GM19324 (cell line): Measurements from ENCODE around the gene CCDC30.
A peak's percentile ranks its signal among the peaks of the same experiment; 100 is the strongest.
"Not testable (repeated sequence)": the region's sequence is repeated elsewhere in the genome, so short reads cannot be mapped to it uniquely, and the experiment has no call there.

Experiments used
- ATAC-seq: cut with Tn5 transposase; IDR thresholded peaks from one replicate; pipeline ENCODE4 v1.9.1; 2021; ENCODE audit warnings: mild to moderate bottlenecking, moderate library complexity; ENCODE audit not compliant: unreplicated experiment, low FRiP score

CCDC30 gene

DNA sequence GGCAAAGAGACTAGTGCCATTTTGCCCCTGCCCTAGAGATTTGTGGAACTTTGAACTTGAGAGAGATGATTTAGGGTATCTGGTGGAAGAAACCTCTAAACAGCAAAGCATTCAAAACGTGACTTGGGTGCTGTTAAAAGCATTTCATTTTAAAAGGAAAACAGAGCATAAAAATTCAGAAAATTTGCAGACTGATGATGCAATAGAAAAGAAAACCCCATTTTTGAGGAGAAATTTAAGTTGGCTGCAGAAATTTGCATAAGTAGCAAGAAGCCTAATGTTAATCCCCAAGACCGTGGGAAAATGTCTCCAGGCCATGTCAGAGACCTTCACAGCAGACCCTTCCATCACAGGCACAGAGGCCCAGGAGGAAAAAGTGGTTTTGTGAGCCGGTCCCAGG lies 164.1 kb downstream of the CCDC30 start:
- ATAC-seq, result not testable (repeated sequence)

GRCh38 chr1:42639116-42639515 lies 176.0 kb downstream of the CCDC30 start:
- no peak for ATAC-seq

DNA sequence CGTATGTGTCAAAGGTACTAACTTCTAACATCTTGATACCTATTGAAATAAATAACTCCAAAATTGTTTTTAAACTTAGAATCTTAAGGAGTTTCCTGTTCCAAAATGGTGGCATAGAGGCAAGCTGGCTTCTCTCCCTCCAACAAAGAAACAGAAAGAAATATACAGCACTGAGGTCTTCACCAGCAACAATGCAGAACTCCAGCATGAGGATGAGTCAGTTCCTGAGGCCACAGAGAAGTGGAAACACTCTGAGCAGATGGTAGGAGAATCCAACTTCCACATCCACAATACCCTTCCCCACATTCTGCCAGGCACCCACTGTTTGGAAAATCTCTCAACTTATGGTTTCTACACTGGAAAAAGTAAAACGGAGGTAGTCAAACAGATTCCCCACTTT lies 183.0 kb downstream of the CCDC30 start:
- no peak for ATAC-seq

DNA sequence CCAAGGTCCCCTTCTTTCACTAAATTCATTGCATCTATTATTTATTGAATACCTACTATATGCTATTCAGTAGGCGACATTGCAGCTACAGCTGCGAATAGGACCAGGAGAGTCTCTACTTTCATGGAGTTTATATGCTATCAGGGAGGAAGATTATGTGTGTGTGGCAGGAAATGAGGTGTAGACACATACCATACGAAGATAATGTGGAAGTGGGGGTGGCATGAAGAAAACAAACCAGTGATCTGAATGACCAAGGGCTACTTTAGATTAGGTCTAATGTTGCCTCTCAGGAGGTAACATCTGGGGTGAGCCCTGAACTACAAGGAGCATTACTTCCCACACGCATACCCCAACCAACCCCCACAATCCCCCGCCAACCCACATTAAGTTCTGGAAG lies 194.1 kb downstream of the CCDC30 start:
- no peak for ATAC-seq

- peak; percentile 97 for ATAC-seq
These were observed 195.1 kb downstream of the CCDC30 start, which contains the start of gene PPIH for GRCh38 chr1:42657981-42658876. TSS of gene PPIH (plus strand) at chr1:42658423. CDS start at chr1:42658447, 24 bp downstream.

GRCh38 chr1:42658877-42659337 lies 195.8 kb downstream of the CCDC30 start:
- ATAC-seq, result peak; percentile 1

DNA sequence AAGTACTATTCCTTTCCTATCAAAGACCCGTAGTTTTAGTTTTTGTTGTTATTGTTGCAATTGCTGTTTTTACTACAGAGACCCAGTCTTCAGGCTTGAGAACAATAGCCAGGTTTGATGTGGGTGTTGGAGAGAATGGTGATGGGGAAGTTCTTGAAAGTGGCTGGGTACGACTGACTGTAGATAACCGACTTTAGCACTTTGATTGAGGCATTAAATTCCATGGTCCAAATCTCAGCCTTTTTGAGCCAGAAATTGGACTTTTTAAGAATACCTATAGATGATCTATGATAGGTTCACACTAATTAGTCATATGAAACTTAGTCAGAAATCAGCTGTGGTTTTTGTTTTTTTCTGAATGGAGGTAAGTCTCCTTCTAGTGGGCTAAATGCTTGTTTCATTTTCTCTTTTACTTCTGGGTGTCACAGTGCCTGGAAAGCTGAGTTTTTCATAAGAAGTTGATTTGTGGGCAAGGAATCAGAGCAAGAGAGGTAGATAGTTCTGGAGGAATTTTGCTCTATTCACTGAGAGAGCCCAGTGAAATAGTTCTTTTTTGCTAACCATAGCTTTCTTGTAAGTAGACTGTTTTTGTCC lies 197.9 kb downstream of the CCDC30 start:
- ATAC-seq, result no peak

GRCh38 chr1:42669936-42670335 lies 206.8 kb downstream of the CCDC30 start:
- no peak for ATAC-seq

- no peak for ATAC-seq
These were observed 207.3 kb downstream of the CCDC30 start for GRCh38 chr1:42670425-42670824.

GRCh38 chr1:42674214-42674613 lies 211.1 kb downstream of the CCDC30 start:
- no peak for ATAC-seq

- no peak for ATAC-seq
These were observed 211.6 kb downstream of the CCDC30 start for GRCh38 chr1:42674682-42675081.

DNA sequence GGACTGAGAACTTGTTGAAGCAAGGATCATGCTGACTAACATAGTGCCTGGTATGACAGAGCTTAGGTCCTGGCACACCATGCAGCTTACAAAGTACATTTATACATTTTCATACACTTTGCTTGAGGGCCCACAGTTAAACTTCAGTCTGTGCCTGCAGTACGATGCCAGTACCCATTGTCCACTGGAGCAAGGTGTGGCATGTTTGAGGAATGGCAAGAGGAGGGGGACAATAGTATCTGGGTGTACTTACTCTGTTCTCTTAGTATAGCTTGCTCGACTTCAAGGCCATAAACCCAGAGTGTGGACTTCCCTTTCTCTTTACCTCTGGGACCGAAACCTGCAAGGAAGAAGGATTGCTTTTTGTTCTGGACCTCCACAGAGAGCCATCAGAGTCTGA lies 212.4 kb downstream of the CCDC30 start:
- no peak for ATAC-seq

GRCh38 chr1:42676534-42677087 lies 213.5 kb downstream of the CCDC30 start:
- ATAC-seq, result no peak

GRCh38 chr1:42679364-42679983 lies 216.4 kb downstream of the CCDC30 start:
- ATAC-seq, result no peak

GRCh38 chr1:42680055-42680454 lies 217.0 kb downstream of the CCDC30 start:
- no peak for ATAC-seq

- ATAC-seq, result no peak
These were observed 218.0 kb downstream of the CCDC30 start for GRCh38 chr1:42680921-42681683.

DNA sequence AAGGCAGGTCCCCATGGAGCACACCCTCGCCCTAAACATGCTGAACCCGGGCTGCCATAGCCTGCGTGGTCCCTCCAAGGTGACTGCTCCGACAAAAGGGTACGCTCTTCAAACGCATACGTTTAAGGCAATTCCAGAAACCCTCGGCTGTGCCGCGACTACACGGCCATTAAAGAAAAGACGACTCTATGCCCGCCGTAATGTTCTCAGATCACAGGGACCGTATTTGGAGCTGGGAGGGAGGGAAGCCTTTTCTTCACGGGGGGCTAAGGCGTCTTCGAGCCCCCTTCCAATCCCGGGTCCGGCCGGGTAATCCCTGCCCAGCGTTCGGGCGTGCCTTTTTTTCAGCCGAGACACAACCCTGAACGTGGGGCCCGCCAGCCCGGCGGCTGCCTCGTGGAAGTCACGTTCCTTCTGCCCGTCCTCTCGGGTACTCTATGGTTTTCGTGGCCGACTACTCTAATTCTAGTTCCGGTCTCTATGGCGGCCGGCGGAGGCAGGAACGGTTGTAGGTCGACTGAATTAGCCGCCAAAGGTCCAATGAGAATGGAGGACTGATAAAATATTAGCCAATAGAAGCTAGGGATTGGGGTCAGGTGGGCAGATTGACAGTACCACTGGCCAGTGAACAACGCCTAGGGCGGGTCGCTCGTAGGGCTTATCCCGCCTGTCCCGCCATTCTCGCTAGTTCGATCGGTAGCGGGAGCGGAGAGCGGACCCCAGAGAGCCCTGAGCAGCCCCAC lies 218.8 kb downstream of the CCDC30 start, which contains the start of gene YBX1:
Gene YBX1, plus strand, starts transcription at position 678 of the 743 bp plus-strand sequence. CDS start 148 bp downstream, outside the sequence.
- ATAC-seq, result peak; percentile 90

GRCh38 chr1:42682484-42682738 lies 219.3 kb downstream of the CCDC30 start:
- not testable (repeated sequence) for ATAC-seq

- ATAC-seq, result peak; percentile 40
These were observed 219.8 kb downstream of the CCDC30 start for GRCh38 chr1:42682739-42683531.
